K562 (cell line): ENCODE measurements around the gene M6PR. TPM values are rescaled to one million over a fixed set of nuclear protein-coding genes. Genes with fewer than 3 reads are reported as not detected.
"Not testable (repeated sequence)": the region's sequence is repeated elsewhere in the genome, so short reads cannot be mapped to it uniquely, and the experiment has no call there.

ENCODE experiments used
- ATAC-seq: fragments of 200-7000 bp; cut with Tn5 transposase; 3 replicates; pipeline ENCODE4 v1.9.1; 2020; ENCODE audit warnings: moderate library complexity
- BruUV-seq: library from RNA; stranded (reverse); fragments of 400-500 nt; replicated peaks from 2 replicates; lab custom pipeline; 2021; lab: Mats Ljungman, UMichigan
- CTCF ChIA-PET: fragments of 300-600 bp; formaldehyde crosslinking; extraction: SDS; loops from one replicate; lab custom pipeline; 2021; ENCODE audit warnings: low intra/inter-chr PET ratio; lab: Yijun Ruan, JAX
- POLR2A ChIA-PET: fragments of 300-600, 350-650 bp; sonication (Branson Sonifier 250); formaldehyde crosslinking; extraction: SDS; loops from one replicate; lab custom pipeline; 2021; ENCODE audit warnings: antibody characterized with exemption, inconsistent platforms; lab: Yijun Ruan, JAX
- DNase-seq, 4 experiments: peaks; one replicate each; pipeline versions ENCODE4 v3.0.0 to v3.0.0-alpha.2; 2011 to 2018; ENCODE audit warnings: low spot score in 3 of 4, mixed read lengths in 3 of 4; ENCODE audit errors: extremely low read depth in 1 of 4
- FAIRE-seq: peaks from 2 replicates; lab custom pipeline; 2011; peaks lifted over from hg19 to GRCh38; lab: Jason Lieb, UNC
- H2AFZ ChIP-seq: 2 replicates; pipeline ENCODE4 v1.6.0; 2011; ENCODE audit warnings: low read depth, low read length, control low read depth, inconsistent platforms
- H3K27ac ChIP-seq: fragments of 200-600 bp; 3 replicates; pipeline ENCODE4 v1.8.0; 2011; ENCODE audit warnings: low read depth, mild to moderate bottlenecking, control low read depth, inconsistent platforms, low read length, moderate library complexity, mixed read lengths; ENCODE audit errors: extremely low read depth
- H3K27me3 ChIP-seq, 2 experiments: fragments of 300-600 bp in 1 of 2; 2 replicates in 1 of 2; 3 replicates in 1 of 2; pipeline versions ENCODE4 v1.6.0 to v1.8.0; 2011; ENCODE audit warnings: inconsistent platforms in 2 of 2, low read length in 2 of 2, mild to moderate bottlenecking in 1 of 2, mixed read lengths in 1 of 2, moderate library complexity in 1 of 2; ENCODE audit not compliant: control insufficient read depth in 2 of 2, insufficient read depth in 2 of 2
- H3K36me3 ChIP-seq: fragments of 300-600 bp; 3 replicates; pipeline ENCODE4 v1.8.0; 2011; ENCODE audit warnings: mild to moderate bottlenecking, low read length, inconsistent platforms; ENCODE audit not compliant: control insufficient read depth, insufficient read depth
- H3K4me1 ChIP-seq, 2 experiments: fragments of 200-600 bp in 1 of 2; replicated peaks in 1 of 2; 2 replicates in 1 of 2; 3 replicates in 1 of 2; pipeline versions ENCODE4 v1.5.1 to v1.8.0; 2011; ENCODE audit warnings: inconsistent platforms in 2 of 2, low read length in 2 of 2, mild to moderate bottlenecking in 1 of 2, mixed read lengths in 1 of 2, moderate library complexity in 1 of 2; ENCODE audit not compliant: control insufficient read depth in 2 of 2, insufficient read depth in 2 of 2
- H3K4me2 ChIP-seq: 2 replicates; pipeline ENCODE4 v1.6.1; 2011; ENCODE audit warnings: low read length, control low read depth, inconsistent platforms, mixed read lengths; ENCODE audit not compliant: insufficient read depth
- H3K4me3 ChIP-seq: fragments of 200-600 bp; sonication (generic), shearing (Covaris generic); 2 replicates; pipeline ENCODE4 v1.5.1; 2016; ENCODE audit warnings: control low read depth, inconsistent platforms
- H3K79me2 ChIP-seq: fragments of 200-600 bp; 3 replicates; pipeline ENCODE4 v1.8.0; 2011; ENCODE audit warnings: low read length, inconsistent platforms; ENCODE audit not compliant: control insufficient read depth, insufficient read depth
- H3K9ac ChIP-seq, 2 experiments: 2 replicates each; pipeline versions ENCODE4 v1.6.0 to v1.6.1; 2011; ENCODE audit warnings: low read depth in 2 of 2, low read length in 2 of 2, control low read depth in 1 of 2, inconsistent platforms in 1 of 2, mild to moderate bottlenecking in 1 of 2, mixed read lengths in 1 of 2; ENCODE audit not compliant: insufficient read depth in 1 of 2
- H3K9me1 ChIP-seq: one replicate; pipeline ENCODE4 v1.6.0; 2011; ENCODE audit warnings: inconsistent platforms, mild to moderate bottlenecking, low read length, moderate library complexity; ENCODE audit not compliant: control insufficient read depth, insufficient read depth
- H3K9me3 ChIP-seq: replicated peaks from 2 replicates; pipeline ENCODE4 v1.5.1; 2011; ENCODE audit warnings: low read depth, low read length, inconsistent platforms; ENCODE audit not compliant: control insufficient read depth, insufficient read depth
- H4K20me1 ChIP-seq: replicated peaks from 2 replicates; pipeline ENCODE4 v1.6.1; 2011; ENCODE audit warnings: low read length, inconsistent platforms, mixed read lengths; ENCODE audit not compliant: control insufficient read depth, insufficient read depth
- C11orf30 ChIP-seq: fragments of 450-650 bp; IDR thresholded peaks from 2 replicates; pipeline ENCODE4 v1.6.1; 2016; ENCODE audit warnings: low read depth, mild to moderate bottlenecking
- MAFF ChIP-seq: IDR thresholded peaks from 2 replicates; pipeline ENCODE4 v1.6.1; 2012; ENCODE audit warnings: low read length, improper control_type of control experiment
- MAFG ChIP-seq: fragments of 450-650 bp; conservative IDR thresholded peaks from 2 replicates; pipeline ENCODE4 v1.6.1; 2016; ENCODE audit warnings: missing genetic modification characterization, missing compliant biosample characterization
- MAFK ChIP-seq: IDR thresholded peaks from 2 replicates; pipeline ENCODE4 v1.6.1; 2011; ENCODE audit warnings: low read length, improper control_type of control experiment
- REST ChIP-seq, 2 experiments: fragments of 450-650 bp; formaldehyde crosslinking in 1 of 2; IDR thresholded peaks; 2 replicates each; pipeline versions ENCODE4 v1.4.0 to v1.6.1; 2014 to 2020; ENCODE audit warnings: mild to moderate bottlenecking in 2 of 2, borderline replicate concordance in 1 of 2, low read depth in 1 of 2
- ZNF316 ChIP-seq: fragments of 450-650 bp; IDR thresholded peaks from 2 replicates; pipeline ENCODE4 v1.6.1; 2016
- WGBS: fragments of 100-300 bp; shearing (Covaris generic); methylation state at CpG from one replicate; pipeline ENCODE4 v1.1.6; 2016; ENCODE audit warnings: low coverage, mixed read lengths; ENCODE audit not compliant: insufficient coverage; ENCODE audit errors: missing lambda C conversion rate; 5-methylcytosine and 5-hydroxymethylcytosine counted together
- in situ Hi-C: fragments of 300-500 bp; cut with MboI; formaldehyde crosslinking; loops from 4 replicates; pipeline ENCODE4 v1.15.0; 2018; ENCODE audit warnings: inconsistent platforms, mixed read lengths
- intact Hi-C: fragments of 100-400 bp; cut with micrococcal nuclease; formaldehyde crosslinking; loops from 2 replicates; pipeline ENCODE4 v1.14.2; 2022
- polyA plus RNA-seq, 8 experiments: library from polyadenylated mRNA; depleted of rRNA in 4 of 8; stranded (reverse) in 5 of 8; unstranded in 3 of 8; fragments of >200 nt; fragmentation: Nextera tagmentation in 2 of 8; fragmentation: Illumina TruSeq in 1 of 8; extraction: Ambion mirVana in 2 of 8; extraction: Trizol in 1 of 8; gene quantifications; 2 replicates each; pipeline versions ENCODE4 v1.2.1 to v1.2.3, GENCODE V29; 2011 to 2014; ENCODE audit warnings: inconsistent platforms in 1 of 8, missing spikeins in 1 of 8
- total RNA-seq, 7 experiments: library from RNA; depleted of rRNA in 6 of 7; stranded (reverse); fragments of >200 nt in 6 of 7; fragmentation: Illumina TruSeq in 2 of 7; extraction: Trizol in 2 of 7; gene quantifications; 2 replicates each; pipeline versions ENCODE4 v1.2.1 to v1.2.3, GENCODE V29; 2011 to 2021; ENCODE audit warnings: low replicate concordance in 1 of 7

M6PR gene
- total and polyA plus RNA-seq, 9 of the 15 experiments (the other 6 are each of a cell fraction or from before 2014, with no cell fraction given): 78.6 to 159 (median 112) TPM

GRCh38 chr12:8937842-8938442 is 11.5 kb downstream of the M6PR start:
- H4K20me1 ChIP-seq; H3K27ac ChIP-seq; H3K4me3 ChIP-seq; H3K27me3 ChIP-seq; intact Hi-C loops; H2AFZ ChIP-seq; CTCF ChIA-PET; ATAC-seq; H3K9me1 ChIP-seq; H3K79me2 ChIP-seq; H3K4me2 ChIP-seq; FAIRE-seq; in situ Hi-C loops; H3K9me3 ChIP-seq; DNase-seq; BruUV-seq; H3K9ac ChIP-seq; H3K4me1 ChIP-seq; TF ChIP-seq REST (CRISPR knock-in tag; IDR thresholded peaks at IDR 0.05; ENCODE audit: low read depth): not testable (repeated sequence)
- H3K36me3 ChIP-seq: peaks cover 19% of the 10 kb centered on the region; the same call in 2 of the 3 replicates
- POLR2A ChIA-PET: interaction anchor here (1.7 kb wide), 1 partner anchor 11 kb away, joined by 10 read pairs; the partner anchor contains the start of gene M6PR
- WGBS: 60% methylated on average over 2 of the region's 5 CpGs
- peak; percentile 55; the same call in 1 of the 2 replicates for TF ChIP-seq C11orf30
- TF ChIP-seq REST (IDR thresholded peaks at IDR 0.05; ENCODE audit: borderline replicate concordance): peak; percentile 62
- TF ChIP-seq MAFK: peak; percentile 42; the same call in 1 of the 2 replicates
- peak; percentile 48; the same call in 1 of the 2 replicates for TF ChIP-seq MAFG (tag)
- TF ChIP-seq ZNF316: peak; percentile 71
- peak; percentile 22; the same call in 1 of the 2 replicates for TF ChIP-seq MAFF
